Measurements from ENCODE around the gene TMEM35A.

DNA sequence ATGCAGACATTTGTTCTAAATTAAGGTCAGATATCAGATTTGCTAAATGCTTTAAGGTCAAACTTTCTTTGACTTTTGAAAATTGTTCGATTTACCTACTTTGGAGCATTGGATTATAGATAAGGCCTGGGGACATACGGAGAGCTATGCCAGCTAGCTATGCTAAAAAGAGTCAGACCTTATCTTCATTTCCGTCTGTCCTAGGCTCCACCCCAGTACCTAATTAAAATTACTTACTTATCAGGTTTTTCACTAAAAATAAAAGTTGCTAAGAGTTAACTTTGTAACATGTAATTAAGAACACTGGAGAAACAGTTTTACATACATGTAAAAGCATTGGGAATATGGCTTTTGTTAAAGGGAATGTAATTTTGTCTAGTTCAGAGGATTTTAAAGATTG lies 7.1 kb upstream of the TMEM35A start:
- TF ChIP-seq EP300 (IDR thresholded peaks at IDR 0.05): no peak
- TF ChIP-seq POLR2A (IDR thresholded peaks at IDR 0.05; ENCODE audit: low read depth): no peak
